ENCODE results near the gene XAGE3.

XAGE3 gene

GRCh38 chrX:52819788-52820187 is 48.1 kb downstream of the XAGE3 start:
- no peak overlapping the region for H3K4me3 ChIP-seq (replicated peaks; ENCODE audit: low read depth, low read length)
- TF ChIP-seq CTCF (IDR thresholded peaks at IDR 0.05; ENCODE audit: insufficient read depth, low read length, poor library complexity, severe bottlenecking), result no peak
- H3K36me3 ChIP-seq (ENCODE audit: control insufficient read depth, insufficient read depth, low read length), result no peaks in the 10 kb centered on the region
- DNase-seq (ENCODE audit: extremely low read depth, insufficient read length), result no peak
- H3K27me3 ChIP-seq (replicated peaks; ENCODE audit: control insufficient read depth, insufficient read depth, low read length), result no peaks in the 10 kb centered on the region
